HepG2 (cell line): ENCODE measurements around the gene MAPRE3. TPM values are rescaled to one million over a fixed set of nuclear protein-coding genes. Genes with fewer than 3 reads are reported as not detected.

ENCODE experiments used
- BRD4 ChIP-seq: sonication (generic); formaldehyde crosslinking; IDR thresholded peaks from 2 replicates; pipeline ENCODE4 v1.4.0; 2020; ENCODE audit warnings: missing genetic modification reagents
- CTCF ChIP-seq: sonication (generic); formaldehyde crosslinking; IDR thresholded peaks from 2 replicates; pipeline ENCODE4 v1.5.0; 2020; ENCODE audit warnings: mild to moderate bottlenecking, missing genetic modification reagents, moderate library complexity
- ERF ChIP-seq: IDR thresholded peaks from 2 replicates; pipeline ENCODE4 v1.6.1; 2018; ENCODE audit warnings: missing biosample characterization, missing genetic modification reagents
- FOXA3 ChIP-seq: IDR thresholded peaks from 2 replicates; pipeline ENCODE4 v1.6.1; 2016; ENCODE audit warnings: missing genetic modification reagents, missing compliant biosample characterization
- FOXK1 ChIP-seq: sonication (generic); formaldehyde crosslinking; IDR thresholded peaks from 2 replicates; pipeline ENCODE4 v1.4.0; 2020; ENCODE audit warnings: low read depth, missing genetic modification reagents, borderline replicate concordance
- GATAD2A ChIP-seq: IDR thresholded peaks from 2 replicates; pipeline ENCODE4 v1.6.1; 2016
- HMGXB3 ChIP-seq: sonication (generic); formaldehyde crosslinking; IDR thresholded peaks from 2 replicates; pipeline ENCODE4 v1.4.0; 2020; ENCODE audit warnings: missing genetic modification reagents, borderline replicate concordance
- SAP130 ChIP-seq: IDR thresholded peaks from 2 replicates; pipeline ENCODE4 v1.6.1; 2016; ENCODE audit warnings: low read depth
- SMC3 ChIP-seq: IDR thresholded peaks from 2 replicates; pipeline ENCODE4 v1.6.1; 2011; ENCODE audit warnings: low read length, improper control_type of control experiment
- SOX5 ChIP-seq: IDR thresholded peaks from 2 replicates; pipeline ENCODE4 v1.6.1; 2016; ENCODE audit warnings: borderline replicate concordance
- STAG1 ChIP-seq: sonication (generic); formaldehyde crosslinking; IDR thresholded peaks from 2 replicates; pipeline ENCODE4 v1.4.0; 2020; ENCODE audit warnings: missing genetic modification reagents
- U2AF1 ChIP-seq: fragments of 200-400 bp; formaldehyde crosslinking; optimal IDR thresholded peaks from 2 replicates; pipeline ENCODE3; 2017; ENCODE audit warnings: mild to moderate bottlenecking, low read depth, low read length
- XRCC5 ChIP-seq: fragments of 200-400 bp; formaldehyde crosslinking; optimal IDR thresholded peaks from 2 replicates; pipeline ENCODE3; 2017; ENCODE audit warnings: mild to moderate bottlenecking, low read length
- ZBTB7B ChIP-seq: sonication (generic); formaldehyde crosslinking; IDR thresholded peaks from 2 replicates; pipeline ENCODE4 v1.4.0; 2020; ENCODE audit warnings: missing genetic modification reagents
- ZFX ChIP-seq: sonication (generic); formaldehyde crosslinking; IDR thresholded peaks from 2 replicates; pipeline ENCODE4 v1.4.0; 2020; ENCODE audit warnings: mild to moderate bottlenecking, low read depth, missing genetic modification reagents, moderate library complexity
- ZKSCAN8 ChIP-seq: IDR thresholded peaks from 2 replicates; pipeline ENCODE4 v1.6.1; 2016; ENCODE audit warnings: borderline replicate concordance, missing genetic modification reagents, missing compliant biosample characterization
- ZNF253 ChIP-seq: sonication (generic); formaldehyde crosslinking; IDR thresholded peaks from 2 replicates; pipeline ENCODE4 v1.8.0; 2022; ENCODE audit warnings: mild to moderate bottlenecking, missing genetic modification reagents, borderline replicate concordance
- ZNF326 ChIP-seq: sonication (generic); formaldehyde crosslinking; IDR thresholded peaks from 2 replicates; pipeline ENCODE4 v1.4.0; 2020; ENCODE audit warnings: missing genetic modification reagents, borderline replicate concordance
- ZNF530 ChIP-seq: sonication (generic); formaldehyde crosslinking; IDR thresholded peaks from 2 replicates; pipeline ENCODE4 v1.5.0; 2020; ENCODE audit warnings: low read depth, mild to moderate bottlenecking, missing genetic modification reagents
- ZNF720 ChIP-seq: sonication (generic); formaldehyde crosslinking; IDR thresholded peaks from 2 replicates; pipeline ENCODE4 v1.4.0; 2020; ENCODE audit warnings: missing genetic modification reagents
- polyA plus RNA-seq, 8 experiments: library from polyadenylated mRNA; depleted of rRNA in 3 of 8; stranded (reverse) in 7 of 8; unstranded in 1 of 8; fragments of >200 nt; fragmentation: Illumina TruSeq in 4 of 8; extraction: Trizol in 4 of 8; gene quantifications; 2 replicates each; pipeline versions ENCODE4 v1.2.1 to v1.2.3, GENCODE V29; 2011 to 2016; ENCODE audit warnings: low read depth in 4 of 8, missing spikeins in 1 of 8, mixed read lengths in 1 of 8; ENCODE audit not compliant: insufficient read depth in 1 of 8
- total RNA-seq, 5 experiments: library from RNA; depleted of rRNA; stranded (reverse); fragments of >200 nt; fragmentation: Illumina TruSeq; extraction: Trizol; gene quantifications; 2 replicates each; pipeline ENCODE4 v1.2.3, GENCODE V29; 2016; ENCODE audit warnings: low read depth in 1 of 5
- TF ChIP-seq, protein P1 (sequence below): sonication (generic); formaldehyde crosslinking; IDR thresholded peaks from 2 replicates; pipeline ENCODE4 v1.5.0; 2020; ENCODE audit warnings: mild to moderate bottlenecking, missing genetic modification reagents, borderline replicate concordance

The MAPRE3 gene
- total and polyA plus RNA-seq, 2 of the 13 experiments (the other 11 are each of a cell fraction or from before 2014, with no cell fraction given) = 0.31 to 0.91 TPM

- 0 out of 2 replicates have a peak, but pooled peaks have one; percentile 40 for TF ChIP-seq ZBTB7B (CRISPR knock-in tag)
- peak; percentile 52; the same call in 1 of the 2 replicates for TF ChIP-seq SAP130 (CRISPR knock-in tag)
- no peak for TF ChIP-seq ZNF253 (CRISPR knock-in tag)
- TF ChIP-seq, protein P1, sequence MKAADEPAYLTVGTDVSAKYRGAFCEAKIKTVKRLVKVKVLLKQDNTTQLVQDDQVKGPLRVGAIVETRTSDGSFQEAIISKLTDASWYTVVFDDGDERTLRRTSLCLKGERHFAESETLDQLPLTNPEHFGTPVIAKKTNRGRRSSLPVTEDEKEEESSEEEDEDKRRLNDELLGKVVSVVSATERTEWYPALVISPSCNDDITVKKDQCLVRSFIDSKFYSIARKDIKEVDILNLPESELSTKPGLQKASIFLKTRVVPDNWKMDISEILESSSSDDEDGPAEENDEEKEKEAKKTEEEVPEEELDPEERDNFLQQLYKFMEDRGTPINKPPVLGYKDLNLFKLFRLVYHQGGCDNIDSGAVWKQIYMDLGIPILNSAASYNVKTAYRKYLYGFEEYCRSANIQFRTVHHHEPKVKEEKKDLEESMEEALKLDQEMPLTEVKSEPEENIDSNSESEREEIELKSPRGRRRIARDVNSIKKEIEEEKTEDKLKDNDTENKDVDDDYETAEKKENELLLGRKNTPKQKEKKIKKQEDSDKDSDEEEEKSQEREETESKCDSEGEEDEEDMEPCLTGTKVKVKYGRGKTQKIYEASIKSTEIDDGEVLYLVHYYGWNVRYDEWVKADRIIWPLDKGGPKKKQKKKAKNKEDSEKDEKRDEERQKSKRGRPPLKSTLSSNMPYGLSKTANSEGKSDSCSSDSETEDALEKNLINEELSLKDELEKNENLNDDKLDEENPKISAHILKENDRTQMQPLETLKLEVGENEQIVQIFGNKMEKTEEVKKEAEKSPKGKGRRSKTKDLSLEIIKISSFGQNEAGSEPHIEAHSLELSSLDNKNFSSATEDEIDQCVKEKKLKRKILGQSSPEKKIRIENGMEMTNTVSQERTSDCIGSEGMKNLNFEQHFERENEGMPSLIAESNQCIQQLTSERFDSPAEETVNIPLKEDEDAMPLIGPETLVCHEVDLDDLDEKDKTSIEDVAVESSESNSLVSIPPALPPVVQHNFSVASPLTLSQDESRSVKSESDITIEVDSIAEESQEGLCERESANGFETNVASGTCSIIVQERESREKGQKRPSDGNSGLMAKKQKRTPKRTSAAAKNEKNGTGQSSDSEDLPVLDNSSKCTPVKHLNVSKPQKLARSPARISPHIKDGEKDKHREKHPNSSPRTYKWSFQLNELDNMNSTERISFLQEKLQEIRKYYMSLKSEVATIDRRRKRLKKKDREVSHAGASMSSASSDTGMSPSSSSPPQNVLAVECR (CRISPR knock-in tag) = peak; percentile 15; the same call in 1 of the 2 replicates
- TF ChIP-seq XRCC5 = peak; percentile 53
- peak; percentile 40; the same call in 1 of the 2 replicates for TF ChIP-seq ZKSCAN8 (CRISPR knock-in tag)
- TF ChIP-seq GATAD2A (CRISPR knock-in tag) = peak; percentile 52
- TF ChIP-seq FOXA3 (CRISPR knock-in tag) = peak; percentile 63
- TF ChIP-seq STAG1 (CRISPR knock-in tag) = peak; percentile 20; the same call in 1 of the 2 replicates
- TF ChIP-seq CTCF (CRISPR knock-in tag) = peak; percentile 60
- 0 out of 2 replicates have a peak, but pooled peaks have one; percentile 26 for TF ChIP-seq FOXK1 (CRISPR knock-in tag)
- 0 out of 2 replicates have a peak, but pooled peaks have one; percentile 12 for TF ChIP-seq ZNF720 (CRISPR knock-in tag)
- peak; percentile 33; the same call in 1 of the 2 replicates for TF ChIP-seq ERF (CRISPR knock-in tag)
- TF ChIP-seq ZNF326 (CRISPR knock-in tag) = no peak
- TF ChIP-seq BRD4 (CRISPR knock-in tag) = no peak
- peak; percentile 57; the same call in 1 of the 2 replicates for TF ChIP-seq HMGXB3 (CRISPR knock-in tag)
- TF ChIP-seq U2AF1 = no peak
- TF ChIP-seq ZFX (CRISPR knock-in tag) = peak; percentile 70
- no peak for TF ChIP-seq ZNF530 (CRISPR knock-in tag)
- TF ChIP-seq SOX5 (CRISPR knock-in tag) = peak; percentile 66
- peak; percentile 13; the same call in 1 of the 2 replicates for TF ChIP-seq SMC3
These were observed 11.8 kb downstream of the MAPRE3 start (continued) for GRCh38 chr2:26982102-26982742.
